Iris pigment epithelial cell (primary cell): Measurements from ENCODE around the gene CSHL1.
A peak's percentile ranks its signal among the peaks of the same experiment; 100 is the strongest.
"Not testable (repeated sequence)": the region's sequence is repeated elsewhere in the genome, so short reads cannot be mapped to it uniquely, and the experiment has no call there.

Source experiments
- DNase-seq: peaks from one replicate; pipeline ENCODE4 v3.0.0-alpha.2; 2011; ENCODE audit warnings: low read depth

Gene CSHL1

DNA sequence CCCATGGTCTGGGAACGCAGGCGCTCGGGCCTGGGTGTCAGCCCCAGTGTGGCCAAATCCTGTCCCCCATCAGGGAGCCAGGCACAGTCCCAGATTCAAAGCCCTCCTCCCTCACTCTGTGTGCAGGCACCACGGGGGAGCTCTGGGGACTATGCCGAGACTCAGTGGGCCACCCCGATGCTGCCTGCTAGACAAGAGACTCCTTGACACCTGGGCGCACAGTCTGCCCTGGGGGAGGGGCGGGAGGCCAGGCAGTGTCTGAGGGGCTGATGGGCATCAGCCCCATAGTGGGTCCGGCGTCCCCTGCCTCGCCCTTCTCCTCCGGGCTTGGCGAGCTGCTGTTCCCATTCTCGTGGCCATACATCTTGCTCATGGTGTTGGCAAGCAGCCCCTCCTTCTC is 29.5 kb upstream of the CSHL1 start:
- DNase-seq, result no peak

DNA sequence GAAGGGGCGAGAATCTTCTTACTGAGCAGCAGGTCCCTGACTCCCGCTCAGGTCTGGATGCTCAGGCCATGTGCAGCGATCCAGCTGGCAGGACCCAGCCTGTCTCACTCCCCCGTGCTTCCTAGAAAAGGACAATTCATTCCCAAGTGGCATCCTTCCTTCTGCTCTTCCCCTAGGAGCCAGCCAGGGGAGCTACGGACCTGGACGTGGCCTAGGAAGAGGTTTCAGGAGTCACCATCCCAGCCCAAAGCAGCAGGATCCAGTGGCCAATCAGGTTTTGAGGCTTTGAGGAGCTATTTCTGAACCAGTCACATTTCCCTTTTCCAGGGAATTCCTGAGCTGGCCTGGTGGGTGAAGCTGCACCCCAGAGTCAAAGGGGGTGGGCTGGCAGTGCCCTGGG is 28.8 kb upstream of the CSHL1 start:
- DNase-seq, result no peak

DNA sequence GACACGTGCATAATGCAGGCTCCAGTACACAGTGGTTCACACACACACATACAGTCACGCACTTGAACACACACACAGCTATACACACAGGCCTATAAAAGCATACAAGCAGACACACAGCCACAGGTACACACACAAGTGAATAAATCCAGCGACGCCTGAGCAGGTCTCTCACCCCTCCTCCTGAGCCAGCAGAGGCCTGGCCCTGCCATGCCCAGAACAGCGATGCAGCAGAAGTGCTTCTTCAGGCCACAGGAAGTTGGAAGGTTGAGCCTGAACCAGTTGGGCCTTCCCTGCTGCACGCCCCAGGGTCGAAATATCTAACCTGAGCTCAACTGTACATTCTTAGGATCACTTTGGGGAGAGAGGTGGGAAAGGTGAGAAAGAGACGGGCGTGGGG is 28.3 kb upstream of the CSHL1 start:
- DNase-seq, result no peak

DNA sequence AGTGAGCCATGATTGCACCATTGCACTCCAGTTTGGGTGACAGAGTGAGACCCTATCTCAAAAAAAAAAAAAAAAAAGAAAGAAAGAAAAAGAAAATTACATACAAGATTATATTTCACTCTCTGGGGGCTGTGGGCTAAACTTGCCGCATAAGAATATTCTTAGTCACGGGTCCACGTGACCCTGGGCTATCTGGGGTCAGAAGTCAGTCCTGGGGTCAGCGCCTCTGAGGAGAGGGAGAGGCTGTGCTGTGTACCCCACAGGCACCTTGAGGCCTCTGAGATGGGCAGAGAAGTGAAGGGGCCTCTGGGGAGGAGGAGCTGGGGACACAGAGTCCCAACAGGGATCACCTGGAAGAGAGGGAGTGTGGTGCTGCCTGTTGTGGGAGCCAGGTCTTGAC is 26.9 kb upstream of the CSHL1 start:
- no peak for DNase-seq

DNA sequence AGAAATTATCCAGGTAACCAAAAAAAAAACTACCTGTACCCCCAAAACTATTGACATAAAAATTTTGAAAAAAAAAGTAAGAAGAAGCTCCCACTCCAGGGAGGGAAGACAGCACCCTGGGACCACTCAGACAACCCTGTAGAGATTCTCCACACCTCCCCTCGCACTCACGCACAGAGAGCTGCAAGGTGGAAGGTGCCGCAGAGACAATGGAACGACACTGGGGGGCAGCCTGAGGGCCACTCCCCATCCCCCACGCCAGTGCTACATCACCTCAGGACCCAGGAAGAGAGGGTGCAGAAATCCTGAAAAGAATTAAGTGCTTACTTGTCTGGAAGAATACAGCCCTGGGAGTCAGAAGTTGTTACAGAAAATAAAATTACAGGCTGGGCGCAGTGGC is 26.3 kb upstream of the CSHL1 start:
- no peak for DNase-seq

DNA sequence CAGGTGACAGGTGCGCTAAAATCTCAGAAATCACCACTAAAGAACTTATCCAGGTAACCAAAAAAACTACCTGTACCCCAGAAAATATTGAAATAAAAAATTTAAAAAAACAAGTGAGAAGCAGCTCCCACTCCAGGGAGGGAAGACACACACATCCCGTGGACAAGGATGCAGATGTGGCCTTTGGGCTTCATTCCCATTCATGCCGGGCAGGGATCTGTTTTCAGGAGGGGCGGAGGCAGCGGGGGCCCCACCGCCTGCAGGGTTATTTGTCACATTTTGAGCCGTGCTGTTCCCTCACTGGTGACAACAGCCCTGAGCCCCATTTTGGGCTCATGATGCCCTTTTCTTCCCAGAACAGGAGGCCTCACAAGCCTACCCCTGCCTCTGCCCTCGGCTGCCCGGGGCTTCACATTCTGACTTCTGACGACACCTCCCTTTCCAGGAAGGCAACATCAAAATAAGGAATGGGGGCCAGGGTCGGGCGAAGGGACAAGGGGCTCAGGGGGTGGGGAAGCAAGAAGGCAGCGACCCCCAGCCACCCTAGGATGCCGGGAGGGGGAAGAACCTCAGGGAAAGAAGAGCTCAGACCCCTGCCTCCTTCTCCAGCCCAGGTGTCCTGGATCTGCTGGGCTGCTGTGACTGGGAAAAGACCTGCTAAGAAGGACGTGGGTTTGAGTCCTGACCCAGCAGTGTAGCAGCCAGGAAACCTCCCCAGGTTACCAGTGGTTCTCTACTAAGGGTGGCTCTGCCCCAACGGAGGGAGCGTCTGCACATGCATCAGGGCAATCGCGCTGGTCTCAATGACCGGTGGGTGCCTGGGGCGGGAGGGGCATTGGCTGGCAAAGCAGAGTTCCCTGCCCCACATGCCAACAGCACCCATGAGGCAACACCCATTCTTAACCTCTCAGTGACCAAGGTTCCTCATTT is 23.4 kb upstream of the CSHL1 start:
- DNase-seq, result no peak

DNA sequence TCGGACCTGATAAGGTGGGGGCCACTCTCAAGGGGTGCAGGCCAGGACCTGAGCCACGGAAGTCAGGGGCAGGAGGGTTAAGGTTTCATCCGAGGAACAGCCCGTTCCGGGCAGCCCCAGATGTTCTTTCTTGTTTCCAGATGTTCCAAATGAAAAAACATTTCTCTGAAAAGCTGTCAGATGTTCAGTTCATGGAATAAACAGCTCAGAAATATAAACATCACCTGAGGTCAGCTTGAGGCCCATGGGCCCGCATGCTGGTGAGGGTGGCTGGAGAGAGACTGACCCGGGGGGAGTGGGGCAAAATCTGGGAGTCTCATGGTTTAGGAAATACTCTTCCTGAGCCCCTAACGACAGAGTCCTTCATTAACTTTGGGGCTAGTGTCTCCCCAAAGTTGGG is 22.5 kb upstream of the CSHL1 start:
- no peak for DNase-seq

DNA sequence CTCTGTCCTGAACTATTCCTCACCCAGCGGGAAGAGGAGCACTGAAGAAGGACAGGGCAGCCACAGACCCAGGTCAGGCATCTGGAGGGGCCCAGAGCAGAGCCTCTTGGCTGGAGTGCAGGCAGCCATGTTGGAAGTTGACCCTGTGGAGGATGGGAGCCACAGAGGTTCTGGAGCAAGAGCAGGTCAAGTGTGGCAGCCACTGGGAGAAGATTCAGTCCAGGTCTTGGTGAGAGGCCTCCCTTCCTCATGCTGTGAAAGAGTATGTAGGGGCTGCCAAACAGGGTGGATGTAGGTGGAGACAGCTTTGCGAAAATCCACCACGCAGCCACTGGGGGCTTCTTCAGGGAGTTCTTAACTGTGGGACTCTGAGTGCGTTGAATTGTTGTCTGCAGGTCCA is 21.7 kb upstream of the CSHL1 start:
- DNase-seq, result no peak

DNA sequence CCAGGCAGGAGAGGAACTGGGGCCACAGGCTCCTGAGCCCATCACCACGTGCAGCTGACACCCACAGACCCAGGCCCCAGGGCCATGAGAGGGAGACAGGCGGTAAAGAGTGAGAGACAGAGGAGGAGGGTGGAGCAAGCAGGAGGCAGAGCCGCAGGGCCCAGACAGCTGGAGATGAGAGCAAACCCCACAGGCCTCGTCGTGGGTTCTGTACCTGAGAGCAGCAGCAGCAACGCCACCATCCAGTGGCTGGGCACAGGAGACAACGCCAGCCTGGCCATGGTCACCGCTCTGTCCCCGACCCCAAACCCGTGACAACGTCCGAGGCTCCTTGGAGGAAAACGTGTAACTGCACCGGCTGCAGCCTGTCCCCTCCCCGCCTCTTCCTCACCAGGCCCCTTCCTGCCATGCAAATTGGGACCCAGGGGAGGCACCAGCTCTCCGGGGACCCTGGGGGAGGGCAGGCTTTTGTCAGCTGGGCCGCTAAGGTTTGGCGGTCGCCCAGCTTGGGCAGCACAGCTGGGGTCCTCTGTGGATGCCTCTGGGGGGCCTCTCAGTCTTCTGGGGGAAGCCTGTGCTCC is 21.0 kb upstream of the CSHL1 start, which contains the start of gene CD79B:
CD79B (minus strand) TSS at position 351 of the 581 bp plus-strand sequence; CDS start at position 281, 70 bp downstream.
- DNase-seq, result no peak

DNA sequence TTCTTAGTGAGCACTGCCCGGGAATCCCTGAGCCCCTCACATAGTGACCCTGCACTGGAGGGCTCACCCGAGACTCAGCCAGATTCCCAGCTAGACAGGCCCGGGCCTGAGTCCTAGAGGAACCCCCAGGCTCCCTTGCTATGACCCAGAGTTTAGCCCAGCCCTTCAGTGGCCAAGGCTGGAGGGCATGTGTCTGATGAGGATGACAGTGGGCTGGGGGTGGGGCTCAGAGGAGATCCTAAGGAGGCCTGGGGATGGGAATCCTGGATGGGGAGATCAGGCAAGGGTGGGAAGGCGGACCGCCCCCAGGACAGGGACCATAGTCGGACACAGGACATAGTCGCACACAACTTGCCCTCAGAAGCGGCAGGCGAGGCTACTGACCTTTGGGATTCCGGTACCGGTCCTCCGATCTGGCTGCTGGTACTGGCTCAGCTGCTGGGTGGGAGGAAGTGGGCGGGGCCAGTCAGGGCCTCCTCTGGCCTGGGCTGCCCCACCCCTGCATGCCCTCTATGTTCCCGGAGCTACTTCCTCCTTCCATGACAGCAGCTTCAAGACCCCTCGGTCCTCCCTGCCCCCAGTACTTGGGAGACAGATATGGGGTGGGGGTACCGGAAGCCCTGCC is 20.0 kb upstream of the CSHL1 start:
- no peak for DNase-seq

DNA sequence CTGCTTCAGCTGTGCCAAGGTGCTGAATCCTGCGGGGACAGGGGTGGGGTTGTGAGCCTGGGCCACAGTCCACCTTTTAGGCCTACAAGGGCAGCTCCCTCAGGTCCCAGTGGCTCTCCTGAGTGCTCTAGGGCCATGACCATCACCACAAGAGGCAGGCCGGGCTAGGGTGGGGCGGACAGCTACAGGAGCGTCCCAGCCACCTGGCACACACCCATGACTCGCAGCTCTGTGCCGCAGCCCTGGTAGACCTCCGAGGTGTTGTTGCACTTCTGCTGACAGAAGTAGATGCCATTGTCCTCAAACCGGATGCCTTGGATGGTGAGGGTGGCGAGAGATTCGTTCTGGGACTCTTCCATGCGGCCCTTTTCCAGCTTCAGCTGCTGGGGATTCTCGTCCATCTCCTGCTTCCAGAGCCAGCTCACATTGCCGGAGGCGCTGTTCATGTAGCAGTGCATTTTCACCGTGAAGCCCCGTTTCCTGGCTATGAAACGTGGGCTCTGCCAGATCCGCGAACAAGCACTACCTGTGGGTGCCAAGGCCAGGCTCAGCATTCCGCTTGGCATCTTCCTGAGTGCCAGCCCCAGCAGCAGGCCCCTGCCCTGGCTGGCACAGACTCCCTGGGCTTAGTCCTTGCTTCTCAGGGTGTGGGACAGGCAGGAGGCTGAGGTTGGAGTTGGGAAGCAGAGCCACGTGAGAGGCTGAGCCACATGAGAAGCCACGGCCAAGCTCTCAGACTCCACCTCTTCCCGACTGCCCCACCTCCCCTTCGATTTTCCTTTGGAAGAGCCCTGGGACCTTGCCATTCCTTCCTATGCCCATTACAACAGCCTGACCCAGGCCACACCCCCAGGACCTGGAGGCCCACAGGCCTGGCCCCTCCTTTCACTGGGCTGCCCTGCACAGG is 19.1 kb upstream of the CSHL1 start:
- DNase-seq, result no peak

DNA sequence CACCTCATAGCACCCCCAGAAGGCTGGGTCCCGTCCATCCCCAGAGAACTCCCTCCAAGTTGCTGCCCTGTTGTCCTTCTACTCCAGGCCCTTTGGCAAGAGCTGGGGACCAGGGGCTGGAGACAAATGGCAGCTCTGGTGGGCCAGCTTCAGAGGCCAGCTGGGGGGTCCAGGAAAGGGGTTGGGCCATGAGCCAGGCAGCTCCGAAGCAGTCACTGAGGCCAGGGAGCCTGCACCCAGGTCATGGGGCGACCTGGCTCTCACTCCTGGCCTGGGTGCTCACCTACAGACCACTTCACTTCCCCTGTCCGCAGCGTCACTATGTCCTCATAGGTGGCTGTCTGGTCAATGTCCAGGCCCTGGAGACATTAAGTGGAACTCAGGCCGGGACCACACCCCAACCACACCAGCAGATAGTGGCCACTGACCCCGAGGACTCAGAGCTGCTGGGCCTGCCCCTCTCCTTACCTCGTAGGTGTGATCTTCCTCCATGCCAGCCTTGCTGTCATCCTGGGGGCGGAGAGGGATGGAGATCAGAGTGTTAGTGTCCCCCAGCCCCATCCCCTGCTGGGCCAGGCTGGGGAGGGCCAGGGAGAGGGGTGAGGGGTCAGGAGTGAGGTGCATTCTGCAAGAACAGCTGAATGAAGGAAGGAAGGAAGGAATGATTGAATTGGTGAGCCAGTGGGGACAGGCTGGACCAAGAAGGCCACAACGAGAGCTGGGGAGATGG is 18.1 kb upstream of the CSHL1 start:
- no peak for DNase-seq

DNA sequence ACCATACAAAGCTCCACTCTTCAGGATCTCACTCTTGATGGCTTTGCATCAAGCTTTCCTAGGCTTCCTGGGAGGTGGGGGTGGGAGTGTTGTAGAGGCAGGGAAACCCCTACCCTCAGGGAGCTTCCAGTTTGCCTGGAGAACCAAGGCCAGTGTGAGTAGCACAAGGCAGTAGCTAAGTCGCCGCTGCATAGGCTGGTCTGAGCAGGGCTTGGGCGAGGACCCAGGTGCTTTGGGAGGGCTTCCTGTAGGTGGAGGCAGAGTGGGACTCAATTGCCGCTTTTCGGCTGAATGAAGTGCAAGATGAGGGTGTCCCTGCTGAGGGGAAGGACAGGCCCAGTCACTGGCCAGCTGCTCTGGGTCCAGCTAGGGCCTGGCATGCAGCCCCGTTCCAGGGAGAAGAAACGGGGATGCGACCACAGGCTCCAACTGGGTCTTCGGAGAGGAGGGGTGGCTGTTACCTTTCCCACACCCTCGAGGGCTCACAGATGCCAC is 17.2 kb upstream of the CSHL1 start:
- no peak for DNase-seq

DNA sequence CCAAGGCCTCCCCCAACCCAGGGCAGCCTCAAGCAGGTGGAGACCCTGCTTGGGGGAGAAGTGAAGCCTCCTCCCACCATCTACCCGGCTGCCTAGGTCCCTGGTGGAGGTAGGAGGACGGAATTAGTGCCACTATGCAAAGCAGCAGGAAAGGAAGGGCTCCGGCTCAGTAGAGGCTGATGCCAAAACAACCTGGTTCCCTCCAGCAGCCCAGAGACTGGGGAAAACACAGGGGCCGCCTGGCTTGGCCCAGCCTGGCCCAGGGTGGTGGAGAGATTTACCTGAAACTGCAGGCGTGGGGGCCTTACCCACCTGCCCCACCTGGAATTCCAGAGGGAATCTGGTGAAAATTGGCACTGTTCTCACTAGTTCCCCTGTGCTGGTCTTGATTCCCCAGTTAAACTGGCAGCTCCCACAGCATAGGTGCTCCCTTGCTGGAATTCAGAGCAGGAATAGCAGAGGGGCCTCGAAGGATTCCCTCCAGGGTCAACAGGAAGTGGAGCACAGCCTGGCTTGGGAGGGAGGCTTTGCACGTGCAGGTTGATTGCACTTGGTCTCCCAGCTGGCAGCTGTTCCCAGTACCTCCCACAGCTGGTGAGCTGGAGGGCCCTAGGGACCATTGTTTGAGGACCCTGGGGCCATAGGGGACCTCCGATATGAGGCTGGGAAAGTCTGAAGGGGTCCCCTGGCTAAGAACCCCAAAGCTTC is 16.6 kb upstream of the CSHL1 start:
- no peak for DNase-seq

DNA sequence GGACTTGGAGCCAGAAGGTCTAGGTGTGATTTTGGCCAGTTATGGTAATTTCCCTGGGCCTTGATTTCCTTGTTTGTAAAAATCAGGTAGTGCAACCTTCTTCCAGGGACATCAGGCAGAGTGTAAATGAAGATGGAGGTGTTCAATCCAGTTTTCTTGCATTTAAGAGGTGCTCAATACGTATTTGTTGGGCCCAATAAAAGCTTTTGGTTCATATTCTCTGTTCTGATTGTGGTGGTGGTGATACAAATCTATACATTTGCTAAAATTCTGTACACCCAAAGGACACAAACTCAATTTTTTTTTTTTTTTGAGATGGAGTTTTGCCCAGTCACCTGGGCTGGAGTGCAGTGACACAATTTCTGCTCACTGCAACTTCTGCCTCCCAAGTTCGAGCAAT is 15.1 kb upstream of the CSHL1 start:
- no peak for DNase-seq

DNA sequence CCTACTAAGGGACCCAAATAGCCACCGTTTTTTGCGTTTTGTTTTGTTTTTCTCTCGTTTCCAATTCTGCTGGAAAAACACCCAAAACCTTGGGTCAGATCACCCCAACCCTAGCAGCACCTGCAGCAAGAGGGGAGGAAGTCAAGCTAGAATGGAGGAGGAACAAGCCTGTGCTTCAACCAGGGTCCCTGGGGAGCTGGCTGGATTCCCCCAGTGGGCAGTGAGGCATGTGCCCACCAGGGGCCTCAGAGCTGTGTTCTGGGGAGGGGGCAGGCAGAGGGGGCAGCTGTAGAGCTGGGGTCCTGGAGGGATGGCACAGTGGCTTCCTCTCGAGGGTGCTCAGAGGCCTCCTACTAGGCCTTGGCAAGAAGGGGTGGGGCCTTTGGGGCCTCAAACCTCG is 14.6 kb upstream of the CSHL1 start:
- no peak for DNase-seq

DNA sequence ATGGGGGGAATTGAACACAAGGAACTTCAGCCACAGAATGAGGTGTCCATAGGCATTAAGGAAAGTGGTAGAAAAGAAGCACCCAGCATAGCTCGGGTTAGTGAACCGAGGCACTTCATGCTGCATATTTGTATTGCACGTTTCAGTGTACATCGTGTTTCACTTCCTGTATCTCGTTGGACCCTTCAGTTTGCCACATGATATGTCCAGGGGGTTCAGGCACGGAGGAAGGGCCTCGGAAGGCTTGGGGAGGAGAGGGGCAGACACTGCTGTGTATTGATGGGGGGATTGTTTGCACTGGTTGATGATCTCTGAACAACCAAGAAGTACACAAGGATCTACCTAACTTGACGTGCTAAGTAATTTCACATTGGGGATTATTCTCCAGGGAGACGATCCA is 11.3 kb upstream of the CSHL1 start:
- DNase-seq, result not testable (repeated sequence)

DNA sequence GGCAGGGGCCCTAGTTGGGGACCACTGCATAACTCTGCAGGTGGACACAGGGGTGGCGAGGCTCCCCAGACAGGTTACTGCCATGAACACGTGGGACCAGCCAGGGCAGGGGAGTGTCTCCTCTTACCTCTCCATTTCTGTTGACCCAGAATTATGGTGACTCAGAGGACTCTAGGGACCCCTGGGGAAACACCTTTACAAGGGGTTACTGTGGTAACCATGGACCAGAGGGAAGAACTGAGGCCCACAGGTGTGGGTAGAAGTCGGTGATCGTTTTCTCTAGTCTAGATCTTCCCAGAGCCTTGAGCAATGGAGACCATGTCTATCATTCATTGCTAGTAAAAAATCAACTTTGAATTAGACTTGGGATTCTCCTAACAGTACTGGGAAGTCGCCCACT is 9.7 kb upstream of the CSHL1 start:
- not testable (repeated sequence) for DNase-seq

DNA sequence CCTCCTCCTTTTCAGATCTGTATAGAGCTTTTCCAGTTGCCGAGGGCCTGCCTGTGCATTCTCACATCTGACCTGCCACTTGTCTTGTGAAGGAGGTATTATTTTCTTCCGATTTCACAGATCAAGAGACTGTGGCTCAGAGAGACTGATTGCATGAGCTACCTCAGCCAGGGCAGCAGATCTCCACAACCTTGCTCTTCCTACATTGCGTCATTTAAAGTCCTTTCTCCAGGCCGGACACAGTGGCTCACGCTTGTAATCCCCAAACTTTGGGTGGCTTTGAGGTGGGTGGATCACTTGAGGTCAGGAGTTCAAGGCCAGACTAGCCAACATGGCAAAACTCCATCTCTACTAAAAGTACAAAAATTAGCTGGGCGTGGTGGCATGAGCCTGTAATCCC is 9.0 kb upstream of the CSHL1 start:
- DNase-seq, result not testable (repeated sequence)

DNA sequence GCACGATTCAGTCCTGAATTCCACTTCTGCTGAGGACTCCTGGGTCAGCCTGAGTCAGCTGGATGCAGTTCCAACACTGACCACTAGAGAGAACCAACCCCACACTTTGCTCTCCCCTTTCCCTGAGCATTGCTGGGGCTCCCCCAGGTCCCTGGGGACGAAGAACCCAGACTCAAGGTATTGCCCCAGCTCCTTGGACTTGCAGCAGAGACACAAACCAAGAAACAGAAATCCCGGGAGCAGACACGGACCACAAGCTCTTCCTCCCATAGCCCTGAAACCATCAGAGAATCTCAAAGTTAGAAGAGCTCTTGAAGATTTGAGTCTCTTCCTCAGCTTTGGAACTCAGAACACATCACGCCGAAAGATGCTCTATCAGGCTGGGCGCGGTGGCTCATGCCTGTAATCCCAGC is 8.3 kb upstream of the CSHL1 start:
- peak; percentile 53 for DNase-seq
